GOT3 (cell line): ENCODE results near the gene SKAP2.

ENCODE experiments used
- DNase-seq: peaks from one replicate; lab custom pipeline; 2025; ENCODE audit warnings: mixed read lengths; lab: John Stamatoyannopoulos, UW

SKAP2 gene

DNA sequence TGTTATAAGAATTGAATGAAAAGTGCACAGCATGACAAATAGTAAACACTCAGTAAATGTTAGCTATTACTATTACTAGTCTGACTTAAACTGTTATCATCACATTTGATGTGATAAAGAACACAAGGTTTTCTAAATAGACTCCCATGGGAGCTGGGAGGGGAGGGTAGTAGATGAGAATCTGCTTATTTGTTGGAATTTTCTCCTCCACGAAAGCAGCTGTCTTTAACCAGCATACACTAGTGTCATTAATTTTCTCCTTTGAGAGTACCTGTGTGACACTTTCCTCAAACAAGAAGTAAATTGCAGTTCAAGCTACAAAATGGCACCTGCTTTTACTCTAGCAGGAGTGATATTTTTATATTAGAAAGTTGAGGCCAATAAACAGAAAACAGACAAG is 200.1 kb downstream of the SKAP2 start:
- DNase-seq = no peak

DNA sequence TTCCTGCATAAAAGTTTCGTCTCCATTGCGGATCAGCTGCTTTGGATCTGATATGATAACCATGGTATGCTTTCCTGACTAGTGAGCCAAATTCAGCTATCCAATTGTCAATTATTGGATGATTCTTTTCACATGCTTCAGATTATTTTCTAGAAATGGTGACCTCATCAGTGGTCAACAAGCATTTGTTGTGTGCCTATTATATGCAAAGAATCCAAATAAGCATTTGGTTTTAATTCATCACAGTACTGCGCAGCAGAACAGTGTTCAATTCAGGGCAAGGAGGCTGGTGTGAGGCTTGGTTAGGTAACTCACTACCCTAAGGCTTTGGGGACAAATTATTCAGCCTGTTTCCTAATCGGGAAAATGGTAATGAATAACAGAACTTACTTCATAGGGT is 200.5 kb downstream of the SKAP2 start:
- no peak for DNase-seq

DNA sequence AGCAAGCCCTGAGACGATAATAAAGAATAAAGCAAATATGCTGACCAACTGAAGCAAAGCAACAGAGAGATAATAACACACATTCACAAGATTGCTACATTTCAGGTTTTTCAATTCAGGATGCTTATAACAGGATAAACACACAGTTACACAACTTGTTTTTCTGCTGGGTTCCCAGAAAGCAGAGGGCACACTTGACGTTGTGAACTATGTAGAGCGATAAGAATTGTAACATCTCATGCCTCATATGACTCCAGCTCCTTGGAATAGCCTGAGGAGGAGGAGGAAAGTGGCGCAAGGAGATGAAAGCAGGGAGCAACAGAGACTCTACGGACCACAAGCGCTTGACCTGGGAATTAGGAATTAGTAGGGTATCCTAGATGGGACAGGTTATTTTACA is 201.7 kb downstream of the SKAP2 start:
- DNase-seq = no peak

DNA sequence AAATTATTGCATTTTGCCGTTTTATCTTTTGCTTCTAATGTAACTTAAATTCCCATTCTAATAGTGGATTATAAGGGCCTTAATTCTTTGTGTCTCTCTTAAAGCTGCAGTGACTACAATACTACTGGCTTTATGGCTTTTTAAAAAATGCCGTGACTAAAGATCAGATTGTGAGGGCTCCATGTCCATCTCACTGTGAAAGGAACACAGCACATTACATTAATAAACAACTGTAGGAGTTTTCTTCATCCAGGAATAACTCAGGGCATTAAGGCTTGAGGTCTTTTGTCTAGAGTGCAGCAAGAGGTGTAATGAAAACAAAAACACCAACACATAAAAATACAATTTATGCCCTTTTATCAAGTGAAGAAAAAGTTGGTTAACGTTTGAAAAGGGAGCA is 205.3 kb downstream of the SKAP2 start:
- no peak for DNase-seq

DNA sequence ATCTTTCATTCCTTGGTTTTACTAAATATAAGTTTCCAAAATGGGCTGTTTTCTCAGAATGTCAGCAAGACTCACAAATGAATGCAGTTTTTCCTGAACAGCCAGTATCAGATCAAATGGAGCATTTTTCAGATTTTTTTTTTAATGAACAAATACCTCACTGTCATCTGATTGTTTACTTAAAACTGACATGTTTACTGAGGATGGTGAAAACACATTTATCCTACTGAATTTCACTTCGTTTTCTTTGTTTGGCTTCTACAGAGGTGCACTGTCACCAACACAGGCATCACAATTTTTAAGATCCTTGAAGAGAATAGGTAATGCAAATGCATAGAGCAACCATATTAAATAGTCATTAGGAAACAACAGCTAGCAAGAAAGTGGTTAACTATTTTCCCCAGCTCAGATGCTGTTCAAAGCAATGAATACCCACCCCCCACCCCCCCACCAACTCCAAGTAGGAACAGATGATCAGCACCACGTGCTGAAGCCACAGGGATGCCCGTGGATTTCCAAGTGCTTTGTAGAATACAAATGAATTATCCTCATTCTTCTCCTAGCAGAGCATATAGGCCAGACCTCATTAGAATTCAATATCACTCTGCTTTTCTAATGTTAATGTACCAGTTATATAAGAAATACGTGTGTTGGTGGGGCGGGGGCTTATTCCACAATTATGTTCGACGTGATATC is 205.9 kb downstream of the SKAP2 start:
- DNase-seq = no peak

DNA sequence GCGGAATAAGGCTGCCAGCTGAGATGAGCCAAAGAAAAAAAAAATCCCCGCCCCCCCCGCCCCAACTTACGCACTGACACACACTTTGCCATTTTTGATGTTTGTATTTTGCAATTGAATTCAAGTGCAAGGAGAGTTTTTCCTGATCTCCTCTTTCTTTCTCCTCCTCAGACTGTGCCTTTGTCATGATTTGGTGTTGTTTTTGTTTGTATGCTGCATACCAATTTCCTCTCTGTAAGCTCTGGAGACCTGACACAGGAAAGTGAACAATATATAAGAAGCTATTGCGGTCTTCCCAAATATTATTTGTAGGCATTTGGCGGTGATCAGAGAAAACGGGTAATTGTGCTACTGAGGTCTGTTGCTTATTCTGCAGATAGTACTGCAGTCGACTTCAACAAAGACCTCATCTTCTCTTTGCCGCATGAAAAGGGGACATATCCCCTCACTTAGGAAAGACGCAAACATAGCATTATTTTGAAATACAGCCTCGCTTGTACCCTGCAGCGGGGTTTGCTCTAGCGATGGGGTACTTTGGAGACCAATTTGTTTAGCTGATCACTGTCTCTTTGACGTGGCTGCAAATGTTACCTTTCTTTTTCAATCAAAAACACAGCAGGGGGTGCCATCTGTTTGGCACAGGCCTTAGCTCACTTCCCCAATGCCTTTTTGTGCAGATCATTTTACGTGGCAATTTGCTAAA is 206.6 kb downstream of the SKAP2 start:
- no peak for DNase-seq

DNA sequence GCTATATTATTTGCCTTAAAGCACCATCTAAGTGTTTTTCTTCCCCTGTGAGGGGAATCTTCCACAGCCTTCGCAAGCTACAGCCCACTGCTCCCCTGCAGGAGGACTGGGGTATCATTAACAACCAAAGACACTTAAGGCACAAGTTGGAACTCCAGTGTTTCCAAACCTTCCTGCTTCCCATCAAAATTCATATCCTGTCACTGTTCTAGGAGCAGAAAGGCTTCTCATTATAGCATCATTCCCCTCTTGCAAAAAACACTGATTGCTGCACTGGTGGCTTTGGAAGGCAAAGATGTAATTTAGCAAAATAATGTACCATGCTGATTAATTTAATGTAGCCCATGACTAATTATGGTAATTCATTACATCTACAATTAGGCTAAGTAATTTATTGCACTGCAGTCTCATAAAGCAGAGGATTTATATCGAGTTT is 207.2 kb downstream of the SKAP2 start:
- no peak for DNase-seq

DNA sequence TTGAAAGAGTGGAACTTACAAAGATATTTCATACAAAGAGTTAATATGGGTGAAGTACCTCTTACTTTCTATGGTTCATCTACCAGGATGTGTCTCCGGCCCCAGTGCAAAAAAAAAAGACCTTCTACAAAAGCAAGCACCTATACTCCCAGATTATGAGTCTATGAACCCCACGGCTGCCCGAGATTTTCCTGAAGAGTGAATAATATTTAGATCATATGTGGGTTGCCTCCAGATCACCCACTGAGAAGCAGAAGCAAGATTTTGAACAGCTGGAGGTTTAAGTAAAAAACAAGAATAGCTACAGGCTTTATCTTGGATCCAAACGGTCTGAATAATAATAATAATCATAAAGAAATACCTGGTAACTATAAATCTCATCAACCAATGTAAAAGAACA is 207.7 kb downstream of the SKAP2 start:
- DNase-seq = no peak

DNA sequence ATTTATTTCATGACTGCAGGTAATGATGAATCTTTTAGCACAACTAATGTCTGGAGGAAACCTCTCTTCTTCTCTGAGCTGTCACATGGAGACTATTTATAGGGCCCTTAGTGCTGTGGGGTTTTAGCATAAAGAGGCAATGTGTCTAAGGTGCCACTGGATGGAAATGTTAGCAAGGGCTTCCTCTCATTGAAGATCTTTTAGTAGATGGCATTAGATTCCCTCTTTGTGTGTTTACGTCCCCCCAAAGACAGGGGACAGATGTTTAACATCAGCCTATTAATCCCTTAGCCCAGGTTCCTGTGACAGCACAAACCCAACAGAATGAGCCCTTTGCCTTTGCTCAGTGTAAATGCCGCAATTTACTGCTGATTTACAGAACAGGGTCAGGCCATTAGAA is 208.6 kb downstream of the SKAP2 start:
- DNase-seq = no peak

DNA sequence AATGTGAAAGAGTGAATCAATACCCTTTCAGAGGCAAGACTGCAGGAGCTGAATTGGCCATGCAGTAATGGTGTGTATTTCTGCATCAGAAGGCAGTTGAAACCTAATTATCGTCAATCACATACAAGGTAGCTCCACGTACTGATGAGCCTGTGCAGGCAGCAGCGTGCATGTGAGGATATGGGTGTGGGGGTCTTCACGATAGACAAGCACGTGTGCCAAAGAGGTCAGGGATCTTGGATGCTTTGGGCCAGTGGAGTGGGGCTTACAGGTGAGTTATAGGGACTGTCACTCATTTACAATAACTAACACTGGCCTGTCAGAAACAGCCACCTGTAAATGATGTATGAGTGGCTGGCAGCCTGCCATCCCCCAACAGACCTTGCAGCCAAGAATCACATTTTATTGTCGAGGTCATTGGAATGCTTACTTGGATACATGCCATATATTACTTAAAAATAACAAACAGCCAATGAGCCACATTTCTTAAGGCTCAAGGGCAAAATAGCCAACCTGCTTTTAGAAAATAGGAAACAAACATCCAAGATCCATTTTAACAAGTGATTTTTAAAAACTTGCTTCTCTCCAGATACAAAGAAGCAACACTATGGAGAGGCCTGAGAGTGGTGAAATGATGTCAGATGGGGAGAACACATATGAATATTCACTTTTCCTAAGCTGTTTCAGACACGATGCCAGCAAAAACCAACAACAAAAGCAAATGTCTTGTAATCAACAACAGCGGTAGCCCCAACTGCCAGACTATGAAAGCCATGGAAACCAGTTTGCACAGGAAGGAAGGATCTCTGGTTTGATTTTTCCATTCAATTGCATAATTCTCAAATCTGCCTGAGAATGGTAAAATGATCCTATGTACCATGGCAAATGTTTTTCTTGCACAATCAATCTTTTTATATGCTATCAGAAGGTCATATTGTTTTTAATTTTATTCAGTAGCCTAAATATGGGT is 210.7 kb downstream of the SKAP2 start:
- no peak for DNase-seq

DNA sequence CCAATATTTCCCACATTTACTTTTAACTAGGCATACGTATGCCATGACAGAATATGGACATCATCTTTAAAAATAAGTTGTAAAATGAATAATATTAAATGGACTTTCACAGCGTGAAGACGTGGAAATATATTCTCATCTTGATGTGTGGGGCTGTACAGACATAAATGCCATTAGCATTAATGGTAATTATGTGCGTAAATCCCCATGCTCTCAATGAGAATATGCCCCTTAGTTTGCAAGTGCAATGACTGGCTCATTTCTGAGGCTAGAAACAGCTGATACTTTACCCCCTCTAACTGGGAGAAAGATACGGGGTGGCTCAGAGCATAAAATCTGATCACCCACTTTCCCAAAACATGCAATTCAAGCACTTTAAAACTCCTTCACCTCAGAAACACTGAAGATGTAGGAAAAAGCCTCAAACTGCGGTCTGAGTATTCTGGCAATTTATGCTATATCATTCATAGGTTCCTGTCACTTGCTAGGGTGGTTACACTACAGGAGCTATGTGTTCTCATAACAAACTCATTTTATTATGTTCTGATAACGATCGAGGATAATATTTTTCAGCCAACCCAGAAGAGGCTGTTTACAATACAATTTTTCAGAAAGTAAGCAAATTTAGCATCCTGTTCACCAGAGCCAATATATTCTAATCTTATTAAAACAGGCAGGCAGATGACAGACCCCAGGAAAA is 211.8 kb downstream of the SKAP2 start:
- DNase-seq = no peak

DNA sequence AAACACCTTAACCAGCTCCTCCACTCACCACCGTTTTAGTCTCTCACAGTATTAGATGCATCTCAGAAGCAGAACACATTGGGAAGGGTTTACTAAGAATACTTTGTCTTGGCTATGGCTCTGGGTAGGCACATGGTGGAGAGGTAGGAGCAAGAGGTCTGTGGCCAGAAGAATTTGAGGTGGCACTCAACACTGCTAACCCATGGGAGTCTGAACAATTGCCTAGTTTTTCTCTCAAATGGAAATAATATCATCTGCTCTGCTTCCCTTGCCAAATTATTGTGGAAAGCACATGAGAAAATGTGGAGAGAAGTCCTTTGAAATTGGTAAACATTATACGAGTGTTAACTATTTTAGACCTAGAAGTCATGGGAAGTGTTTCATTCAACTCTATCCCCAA is 214.3 kb downstream of the SKAP2 start:
- DNase-seq = no peak

DNA sequence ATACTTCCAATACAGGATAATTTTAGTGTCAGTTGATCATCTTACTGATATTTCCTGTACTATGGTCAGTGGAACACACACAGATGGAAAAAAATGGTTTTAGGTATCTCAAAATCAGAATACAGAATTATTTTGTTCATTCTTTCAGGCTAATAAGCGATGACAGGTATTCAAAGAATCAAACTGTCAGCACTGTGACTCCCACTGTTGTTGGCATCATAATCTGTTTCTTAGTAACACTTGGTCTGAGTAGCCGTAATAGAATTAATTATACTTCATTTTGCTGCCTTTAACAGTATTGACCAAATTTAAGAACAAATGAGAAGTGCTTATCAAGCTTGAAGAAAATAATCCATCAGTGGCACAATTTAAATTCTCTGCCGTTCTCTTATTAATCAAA is 215.0 kb downstream of the SKAP2 start:
- no peak for DNase-seq

DNA sequence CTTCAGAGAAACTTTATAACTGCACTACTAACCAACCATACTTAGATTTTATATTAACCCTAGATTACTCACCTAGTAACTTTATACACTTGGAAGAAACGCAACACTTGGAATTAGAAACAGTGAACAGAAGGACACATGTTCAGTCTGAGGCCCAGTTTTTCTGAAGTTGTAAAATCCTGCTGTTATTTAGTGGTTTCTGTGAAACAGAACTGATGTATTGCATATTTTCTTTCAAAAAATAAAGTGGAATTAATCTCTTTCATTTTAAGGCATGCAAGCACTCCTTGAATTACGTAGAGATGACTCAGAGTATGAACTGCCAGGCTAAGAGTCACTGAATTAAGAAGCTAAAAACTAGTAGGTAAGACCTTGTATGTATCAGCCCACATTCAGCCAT is 215.8 kb downstream of the SKAP2 start:
- DNase-seq = no peak

DNA sequence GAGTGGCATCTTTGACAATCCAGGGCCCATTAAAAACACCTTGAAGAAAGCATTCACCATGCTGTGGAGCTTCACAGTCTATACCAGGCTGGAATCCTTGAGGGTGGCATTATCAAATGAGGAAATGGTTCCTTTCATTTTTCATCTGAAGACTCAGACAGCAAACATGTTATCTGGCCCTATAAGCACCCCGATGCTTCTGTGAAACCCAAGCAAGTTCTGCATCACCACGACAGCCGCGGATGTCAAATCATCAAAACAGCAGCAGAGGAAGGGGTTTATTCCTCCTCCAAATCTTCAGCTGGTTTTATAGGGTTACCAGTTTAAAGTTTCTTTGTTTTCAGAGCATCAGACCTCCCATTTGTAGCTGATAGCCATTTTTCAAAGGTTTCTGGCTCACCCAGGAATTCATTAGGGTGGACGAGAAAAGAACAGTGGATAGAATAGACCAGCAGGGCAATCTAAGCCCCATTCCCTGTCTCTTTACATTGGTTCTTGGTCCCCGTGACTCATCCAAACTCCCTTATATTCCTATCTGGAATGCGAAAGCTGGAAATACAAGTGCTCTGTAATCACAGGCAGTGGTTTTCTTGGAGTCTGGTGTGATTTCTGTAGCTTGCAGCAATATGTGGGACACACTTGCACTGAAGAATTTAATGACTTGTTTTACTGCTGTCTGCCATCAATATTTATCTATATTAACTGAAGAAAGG is 217.9 kb downstream of the SKAP2 start:
- no peak for DNase-seq

DNA sequence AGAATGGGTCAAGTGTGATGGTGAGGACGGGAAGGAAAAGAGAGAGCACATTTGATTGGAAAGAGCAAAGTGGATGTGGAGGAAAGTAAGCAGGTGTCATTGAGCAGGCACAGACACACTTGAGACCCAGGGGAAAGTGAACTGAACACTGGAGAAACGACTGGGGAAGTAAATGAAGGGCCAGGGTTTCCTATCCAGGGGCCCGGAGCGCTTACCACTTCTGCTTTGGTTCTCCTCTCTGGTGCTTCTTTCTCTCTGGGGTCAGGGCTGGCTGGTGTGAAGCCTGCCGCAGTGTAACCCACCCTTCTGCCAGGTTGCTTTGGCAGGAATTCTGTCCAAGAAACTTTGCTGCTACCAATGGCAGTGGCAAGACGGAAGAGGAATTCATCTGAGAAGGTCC is 219.3 kb downstream of the SKAP2 start:
- DNase-seq = no peak

DNA sequence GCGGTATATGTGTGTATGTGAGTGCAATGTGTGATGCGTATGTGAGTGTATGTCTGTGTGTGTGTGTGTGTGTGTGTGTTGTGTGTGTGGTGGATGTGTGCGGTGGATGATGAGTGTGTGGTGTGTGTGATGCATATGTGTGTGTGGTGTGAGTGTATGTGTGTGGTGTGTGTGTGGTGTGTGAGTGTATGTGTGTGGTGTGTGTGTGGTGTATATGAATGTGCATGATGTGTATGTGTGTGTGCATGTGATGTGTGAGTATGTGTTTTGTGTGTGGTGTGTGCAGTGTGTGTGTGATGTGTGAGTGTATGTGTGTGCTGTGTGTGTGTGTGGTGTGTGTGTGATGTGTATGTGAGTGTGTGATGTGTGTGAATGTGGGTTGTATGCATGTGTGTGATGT is 222.0 kb downstream of the SKAP2 start:
- DNase-seq = no peak

DNA sequence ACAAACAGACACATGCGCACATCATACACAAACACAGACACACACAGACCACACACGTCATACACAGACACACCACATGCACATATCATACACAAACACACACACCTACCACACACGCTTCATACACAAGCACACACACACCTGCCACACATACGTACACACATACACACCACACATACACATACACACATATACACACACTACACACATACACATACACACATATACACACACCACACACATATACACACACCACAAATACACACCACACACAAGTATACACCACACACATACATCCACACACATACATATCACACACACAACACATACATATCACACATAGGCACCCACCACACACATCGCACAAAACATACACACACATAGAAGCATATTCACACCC is 224.7 kb downstream of the SKAP2 start:
- no peak for DNase-seq

DNA sequence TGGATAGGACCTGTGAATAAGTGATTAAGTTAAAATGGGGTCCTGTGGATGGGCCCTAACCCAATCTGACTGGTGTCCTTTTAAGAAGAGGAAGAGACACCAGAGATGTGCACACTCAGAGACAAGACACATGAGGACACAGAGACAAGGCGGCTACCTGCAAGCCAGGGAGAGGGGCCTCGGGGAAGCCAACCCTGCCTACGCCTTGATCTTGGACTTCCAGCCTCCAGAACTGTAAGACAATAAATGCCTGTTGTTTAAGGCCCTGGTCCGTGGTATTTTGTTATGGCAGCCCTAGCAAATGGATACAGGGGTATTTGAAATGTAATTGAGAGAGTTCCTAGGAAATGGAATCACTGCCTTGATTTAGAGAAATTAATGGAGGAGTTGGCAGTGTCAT is 225.3 kb downstream of the SKAP2 start:
- DNase-seq = no peak

DNA sequence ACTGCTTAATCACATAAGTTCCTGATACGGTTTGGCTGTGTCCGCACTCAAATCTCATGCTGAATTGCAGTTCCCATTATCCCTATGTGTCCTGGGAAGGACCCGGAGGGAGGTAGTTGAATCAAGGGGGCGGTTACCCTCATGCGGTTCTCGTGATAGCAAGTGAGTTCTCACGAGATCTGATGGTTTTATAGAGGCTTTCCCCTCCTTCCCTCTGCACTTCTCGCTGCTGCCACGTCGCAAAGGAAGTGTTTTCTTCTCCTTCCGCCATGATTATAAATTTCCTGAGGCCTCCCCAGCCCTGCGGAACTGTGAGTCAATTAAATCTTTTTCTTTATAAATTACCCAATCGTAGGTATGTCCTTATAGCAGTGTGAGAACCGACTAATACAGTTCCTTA is 226.2 kb downstream of the SKAP2 start:
- DNase-seq = no peak

DNA sequence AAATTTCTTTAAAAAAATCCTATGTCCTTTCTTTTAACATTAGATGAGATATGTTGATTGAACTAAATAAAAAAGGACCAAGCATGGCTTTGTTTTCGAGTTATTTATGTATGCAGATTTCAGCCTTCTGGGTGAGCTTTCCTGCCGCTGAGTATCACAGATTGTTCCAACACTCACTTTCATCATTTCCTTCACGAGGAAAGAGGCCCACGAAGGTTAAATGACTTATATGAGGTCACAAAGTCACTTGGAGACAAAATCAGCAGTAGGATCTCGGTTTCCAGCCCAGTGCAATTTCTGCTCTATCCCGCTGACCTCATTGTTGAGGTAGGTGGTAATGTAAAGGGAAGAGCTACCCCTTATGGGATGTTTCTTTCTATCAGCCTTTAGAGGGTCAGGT is 226.8 kb downstream of the SKAP2 start:
- DNase-seq = no peak

DNA sequence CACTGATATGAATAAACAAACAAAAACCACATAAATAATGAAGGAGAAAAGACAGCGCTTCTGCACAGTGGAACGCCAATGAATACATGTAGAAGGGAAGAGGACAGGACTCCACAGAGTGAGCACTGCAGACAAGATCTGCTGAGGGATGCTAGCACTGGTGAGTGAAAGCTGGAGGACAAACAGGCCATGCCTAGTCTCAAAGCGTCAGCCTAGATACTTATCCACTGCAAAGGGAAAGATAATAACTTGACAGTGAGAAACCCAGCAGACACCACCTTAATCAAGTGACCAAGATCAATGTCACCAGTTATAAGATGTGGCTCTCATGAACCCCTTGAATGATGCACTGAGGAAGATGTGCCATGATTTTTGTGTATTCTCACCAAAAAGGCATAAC is 227.6 kb downstream of the SKAP2 start:
- no peak for DNase-seq
